IMR-90 (cell line): Measurements from ENCODE around the gene BRINP1. TPM values are rescaled to one million over a fixed set of nuclear protein-coding genes. Genes with fewer than 3 reads are reported as not detected.

Source experiments
- ATAC-seq: fragments of 200-7000 bp; cut with Tn5 transposase; 2 replicates; pipeline ENCODE4 v1.9.1; 2020; ENCODE audit warnings: low read depth, mild to moderate bottlenecking, moderate library complexity
- BruUV-seq: library from RNA; stranded (reverse); fragments of 400-500 nt; replicated peaks from 2 replicates; lab custom pipeline; 2021; lab: Mats Ljungman, UMichigan
- CTCF ChIA-PET: fragments of 300-600 bp; formaldehyde crosslinking; extraction: SDS; loops from one replicate; lab custom pipeline; 2021; ENCODE audit warnings: antibody characterized with exemption; lab: Yijun Ruan, JAX
- POLR2A ChIA-PET: fragments of 300-600 bp; sonication (Branson Sonifier 250); formaldehyde crosslinking; loops from one replicate; lab custom pipeline; 2022; ENCODE audit warnings: antibody characterized with exemption; ENCODE audit not compliant: unreplicated experiment; lab: Charles Lee
- DNase-seq: peaks from one replicate; pipeline ENCODE4 v3.0.0; 2013
- H2AFZ ChIP-seq: replicated peaks from 2 replicates; pipeline ENCODE3; 2013; ENCODE audit warnings: low read length, mild to moderate bottlenecking; ENCODE audit not compliant: poor library complexity
- H2AK5ac ChIP-seq: 2 replicates; pipeline ENCODE4 v1.6.1; 2013; ENCODE audit warnings: low read depth, low read length, inconsistent platforms
- H2AK9ac ChIP-seq: replicated peaks from 2 replicates; pipeline ENCODE3; 2013; ENCODE audit warnings: mild to moderate bottlenecking, low read depth, low read length, moderate library complexity; ENCODE audit not compliant: poor library complexity
- H2BK120ac ChIP-seq: 2 replicates; pipeline ENCODE4 v1.6.1; 2013; ENCODE audit warnings: low read depth, low read length, inconsistent platforms
- H2BK15ac ChIP-seq: 3 replicates; pipeline ENCODE4 v1.6.1; 2013; ENCODE audit warnings: low read depth, low read length, inconsistent platforms
- H2BK20ac ChIP-seq: 2 replicates; pipeline ENCODE4 v1.6.1; 2013; ENCODE audit warnings: low read depth, mild to moderate bottlenecking, inconsistent platforms, low read length, moderate library complexity
- H2BK5ac ChIP-seq: 2 replicates; pipeline ENCODE4 v1.6.1; 2013; ENCODE audit warnings: mild to moderate bottlenecking, low read depth, low read length, inconsistent platforms; ENCODE audit not compliant: poor library complexity, severe bottlenecking
- H3K14ac ChIP-seq: replicated peaks from 2 replicates; pipeline ENCODE4 v1.6.1; 2013; ENCODE audit warnings: low read depth, low read length, inconsistent platforms
- H3K18ac ChIP-seq: 2 replicates; pipeline ENCODE4 v1.6.1; 2013; ENCODE audit warnings: low read depth, low read length, control low read depth
- H3K23ac ChIP-seq: 2 replicates; pipeline ENCODE4 v1.6.1; 2013; ENCODE audit warnings: low read depth, low read length, inconsistent platforms
- H3K27ac ChIP-seq: 2 replicates; pipeline ENCODE4 v1.5.1; 2013; ENCODE audit warnings: mild to moderate bottlenecking, control low read depth, low read length; ENCODE audit not compliant: insufficient read depth
- H3K27me3 ChIP-seq: 2 replicates; pipeline ENCODE4 v1.6.1; 2013; ENCODE audit warnings: low read length; ENCODE audit not compliant: control insufficient read depth, insufficient read depth
- H3K36me3 ChIP-seq: 2 replicates; pipeline ENCODE4 v1.6.1; 2013; ENCODE audit warnings: low read length, mixed read lengths; ENCODE audit not compliant: control insufficient read depth, insufficient read depth
- H3K4ac ChIP-seq: 2 replicates; pipeline ENCODE4 v1.6.1; 2013; ENCODE audit warnings: low read depth, low read length, inconsistent platforms
- H3K4me1 ChIP-seq: 2 replicates; pipeline ENCODE4 v1.6.1; 2013; ENCODE audit warnings: low read length, mixed read lengths; ENCODE audit not compliant: control insufficient read depth, insufficient read depth
- H3K4me2 ChIP-seq: 2 replicates; pipeline ENCODE4 v1.6.1; 2013; ENCODE audit warnings: low read depth, mild to moderate bottlenecking, control low read depth, low read length, moderate library complexity
- H3K4me3 ChIP-seq: 2 replicates; pipeline ENCODE4 v1.5.1; 2013; ENCODE audit warnings: low read depth, mild to moderate bottlenecking, control low read depth, low read length, moderate library complexity; ENCODE audit not compliant: insufficient read depth
- H3K56ac ChIP-seq: 2 replicates; pipeline ENCODE4 v1.6.1; 2013; ENCODE audit warnings: low read length, inconsistent platforms; ENCODE audit not compliant: insufficient read depth; ENCODE audit errors: extremely low read depth
- H3K79me1 ChIP-seq, 2 experiments: 2 replicates each; pipeline ENCODE4 v1.6.1; 2013; ENCODE audit warnings: low read length in 2 of 2, inconsistent platforms in 1 of 2, low read depth in 1 of 2
- H3K9ac ChIP-seq: 2 replicates; pipeline ENCODE4 v1.6.1; 2013; ENCODE audit warnings: low read depth, low read length, control low read depth
- H3K9me1 ChIP-seq: 2 replicates; pipeline ENCODE4 v1.6.1; 2013; ENCODE audit warnings: low read length, inconsistent platforms; ENCODE audit not compliant: insufficient read depth
- H3K9me3 ChIP-seq: 2 replicates; pipeline ENCODE4 v1.6.1; 2013; ENCODE audit warnings: low read length; ENCODE audit not compliant: control insufficient read depth, insufficient read depth
- H4K20me1 ChIP-seq: 2 replicates; pipeline ENCODE4 v1.6.1; 2013; ENCODE audit warnings: low read length, inconsistent platforms; ENCODE audit not compliant: insufficient read depth
- H4K5ac ChIP-seq: 2 replicates; pipeline ENCODE4 v1.6.1; 2013; ENCODE audit warnings: mild to moderate bottlenecking, low read depth, low read length, control low read depth
- H4K8ac ChIP-seq, 2 experiments: 2 replicates each; pipeline ENCODE4 v1.6.1; 2013; ENCODE audit warnings: low read depth in 2 of 2, low read length in 2 of 2, control low read depth in 1 of 2, inconsistent platforms in 1 of 2
- H4K91ac ChIP-seq: 2 replicates; pipeline ENCODE4 v1.6.1; 2013; ENCODE audit warnings: low read depth, low read length, inconsistent platforms; ENCODE audit not compliant: insufficient read depth
- BHLHE40 ChIP-seq: fragments of 150-350 bp; IDR thresholded peaks from 2 replicates; pipeline ENCODE4 v1.6.1; 2016; ENCODE audit warnings: mild to moderate bottlenecking, low read depth, low read length
- WGBS, 2 experiments: methylation state at CpG; one replicate each; pipeline versions ENCODE4 v1.1.5 to v1.1.7; 2013; ENCODE audit warnings: missing lambda C conversion rate in 2 of 2; ENCODE audit not compliant: insufficient read length in 1 of 2; ENCODE audit errors: extremely low coverage in 2 of 2; 5-methylcytosine and 5-hydroxymethylcytosine counted together
- dilution Hi-C: fragments of 300-500 bp; cut with HindIII; formaldehyde crosslinking; loops from one replicate; pipeline ENCODE4 v1.14.3; 2018; ENCODE audit warnings: low sequenced_read_pairs; ENCODE audit not compliant: unreplicated experiment
- in situ Hi-C: fragments of 300-500 bp; cut with MboI; formaldehyde crosslinking; loops from 3 replicates; pipeline ENCODE4 v1.14.3; 2019; ENCODE audit warnings: low sequenced_read_pairs, inconsistent platforms, mixed read lengths
- intact Hi-C: fragments of 100-400 bp; cut with micrococcal nuclease; formaldehyde crosslinking; loops from 2 replicates; pipeline ENCODE4 v1.10.0; 2022
- polyA plus RNA-seq, 3 experiments: library from polyadenylated mRNA; depleted of rRNA; stranded (reverse); fragments of >200 nt; gene quantifications; 2 replicates each; pipeline ENCODE4 v1.2.3, GENCODE V29; 2012; ENCODE audit warnings: low replicate concordance in 1 of 3
- total RNA-seq: library from RNA; depleted of rRNA; stranded (reverse); fragments of >200 nt; gene quantifications from 2 replicates; pipeline ENCODE4 v1.2.3, GENCODE V29; 2012

BRINP1 gene
- total and polyA plus RNA-seq, 2 of the 4 experiments (the other 2 are of a cell fraction): under 0.01 TPM; not detected in 1

DNA sequence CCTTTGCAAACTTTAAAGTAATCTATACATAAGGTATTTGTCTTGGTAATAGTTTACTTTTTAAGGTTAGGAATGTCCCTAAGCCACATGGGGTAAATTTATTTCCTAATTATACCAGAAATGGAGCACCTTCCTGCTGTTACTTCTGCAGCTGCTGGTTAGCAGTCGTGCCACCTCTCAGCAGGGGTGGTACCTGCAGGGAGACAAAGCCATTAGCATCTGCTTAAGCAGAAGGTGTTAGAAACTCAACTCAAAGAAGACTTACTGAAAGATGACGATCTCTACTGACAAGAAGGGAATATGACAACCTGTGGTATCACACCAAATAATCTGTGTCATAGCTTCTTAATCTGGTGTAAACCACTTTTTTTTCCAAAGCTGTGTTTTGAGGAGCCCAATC is 173.7 kb downstream of the BRINP1 start:
- no peak for TF ChIP-seq BHLHE40
- H3K9me3 ChIP-seq: peaks cover 13% of the 10 kb centered on the region
- no peak overlapping the region for H3K9ac ChIP-seq
- dilution Hi-C loops (no loop called here), in situ Hi-C loops (no loop called here), intact Hi-C loops (no loop called here)
- no peaks in the 10 kb centered on the region for H4K20me1 ChIP-seq
- ChIA-PET POLR2A (no interaction called here), CTCF (no interaction called here)
- no peak overlapping the region for H4K8ac ChIP-seq
- H3K36me3 ChIP-seq: no peaks in the 10 kb centered on the region
- H3K4ac ChIP-seq: no peak overlapping the region
- H2BK120ac ChIP-seq: no peak overlapping the region
- no peak overlapping the region for H3K14ac ChIP-seq
- BruUV-seq: no TSS peak
- H2BK5ac ChIP-seq: no peak overlapping the region
- H3K9me1 ChIP-seq: no peaks in the 10 kb centered on the region
- no peak overlapping the region for H3K27ac ChIP-seq
- H3K18ac ChIP-seq: no peak overlapping the region
- no peak overlapping the region for H2BK20ac ChIP-seq
- H3K79me1 ChIP-seq: no peaks in the 10 kb centered on the region
- H2AK5ac ChIP-seq: no peak overlapping the region
- no peak overlapping the region for H4K91ac ChIP-seq
- no peak overlapping the region for H2AFZ ChIP-seq
- no peaks in the 10 kb centered on the region for H3K4me1 ChIP-seq
- no peak for ATAC-seq
- no peak for DNase-seq
- H2BK15ac ChIP-seq: no peak overlapping the region
- WGBS, 2 experiments: no CpG with 5 or more reads among the region's 2 CpGs
- H3K4me2 ChIP-seq: no peak overlapping the region
- no peak overlapping the region for H4K5ac ChIP-seq
- H2AK9ac ChIP-seq: no peak overlapping the region
- no peak overlapping the region for H3K56ac ChIP-seq
- H3K23ac ChIP-seq: no peak overlapping the region
- no peak overlapping the region for H3K4me3 ChIP-seq
- H3K27me3 ChIP-seq: no peaks in the 10 kb centered on the region
